ENCODE data around the gene KRTAP5-3.

The KRTAP5-3 gene

DNA sequence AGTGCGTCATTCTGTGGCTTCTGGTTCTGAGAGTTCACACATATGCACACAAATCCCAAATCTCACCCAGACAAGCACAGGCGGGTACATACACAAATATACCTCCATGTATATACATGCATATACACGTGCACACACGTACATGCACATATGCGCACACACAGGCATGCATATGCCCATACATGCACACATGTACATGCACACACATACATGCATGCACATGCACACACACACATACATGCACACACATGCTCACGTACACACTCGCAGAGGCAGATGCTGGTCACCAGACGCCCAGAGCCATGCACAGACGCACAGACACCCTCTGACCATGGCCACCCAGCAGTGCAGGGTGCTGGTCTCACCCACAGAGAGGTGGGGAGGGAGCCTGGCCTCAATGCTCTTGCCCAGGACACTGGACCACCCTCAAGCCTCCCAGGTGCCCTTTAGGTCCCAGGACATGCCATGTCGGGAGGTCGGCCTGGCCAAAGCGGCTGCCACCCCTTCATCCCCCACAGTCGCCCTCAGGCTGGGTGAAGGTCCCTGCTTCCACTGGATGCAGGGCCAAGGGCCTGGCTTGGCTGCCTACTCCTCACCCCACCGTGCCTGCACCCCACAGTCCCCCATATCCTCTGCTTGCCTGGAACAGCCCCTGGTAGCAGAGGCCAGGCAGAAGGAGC, 45.7 kb downstream of the KRTAP5-3 start:
- H3K27me3 ChIP-seq (ENCODE audit: insufficient read depth, low read depth, severe bottlenecking): no peaks in the 10 kb centered on the region
- H3K27ac ChIP-seq: no peak overlapping the region
- DNase-seq: no peak
- TF ChIP-seq, protein P1, sequence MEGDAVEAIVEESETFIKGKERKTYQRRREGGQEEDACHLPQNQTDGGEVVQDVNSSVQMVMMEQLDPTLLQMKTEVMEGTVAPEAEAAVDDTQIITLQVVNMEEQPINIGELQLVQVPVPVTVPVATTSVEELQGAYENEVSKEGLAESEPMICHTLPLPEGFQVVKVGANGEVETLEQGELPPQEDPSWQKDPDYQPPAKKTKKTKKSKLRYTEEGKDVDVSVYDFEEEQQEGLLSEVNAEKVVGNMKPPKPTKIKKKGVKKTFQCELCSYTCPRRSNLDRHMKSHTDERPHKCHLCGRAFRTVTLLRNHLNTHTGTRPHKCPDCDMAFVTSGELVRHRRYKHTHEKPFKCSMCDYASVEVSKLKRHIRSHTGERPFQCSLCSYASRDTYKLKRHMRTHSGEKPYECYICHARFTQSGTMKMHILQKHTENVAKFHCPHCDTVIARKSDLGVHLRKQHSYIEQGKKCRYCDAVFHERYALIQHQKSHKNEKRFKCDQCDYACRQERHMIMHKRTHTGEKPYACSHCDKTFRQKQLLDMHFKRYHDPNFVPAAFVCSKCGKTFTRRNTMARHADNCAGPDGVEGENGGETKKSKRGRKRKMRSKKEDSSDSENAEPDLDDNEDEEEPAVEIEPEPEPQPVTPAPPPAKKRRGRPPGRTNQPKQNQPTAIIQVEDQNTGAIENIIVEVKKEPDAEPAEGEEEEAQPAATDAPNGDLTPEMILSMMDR (IDR thresholded peaks at IDR 0.05; ENCODE audit: low read depth, low read length): no peak
- H3K36me3 ChIP-seq: peaks cover 60% of the 10 kb centered on the region
- no peak overlapping the region for H3K4me3 ChIP-seq (ENCODE audit: low read depth, low read length)
- H3K9me3 ChIP-seq (ENCODE audit: severe bottlenecking): no peaks in the 10 kb centered on the region

DNA sequence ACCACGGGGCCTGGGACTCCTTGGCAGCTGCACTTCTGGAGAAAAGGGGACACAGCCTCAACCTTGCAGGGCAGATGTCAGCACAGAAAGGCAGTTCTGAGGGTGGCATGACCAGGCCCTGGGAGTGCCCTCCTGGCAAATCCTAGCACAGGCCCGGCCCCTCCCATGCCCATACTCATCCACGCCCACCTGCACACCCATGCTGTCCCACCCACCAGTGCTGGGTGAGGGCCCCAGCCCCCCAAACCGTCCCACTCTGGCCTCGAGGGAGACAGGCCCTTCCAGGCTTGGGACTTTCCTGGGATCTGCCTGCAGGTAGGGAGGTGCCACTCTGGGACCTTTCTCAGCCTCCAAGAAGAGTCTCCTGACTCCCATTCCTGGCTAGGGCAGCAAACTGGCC, 46.3 kb downstream of the KRTAP5-3 start:
- TF ChIP-seq, protein P1 (IDR thresholded peaks at IDR 0.05; ENCODE audit: low read depth, low read length): no peak
- Histone ChIP-seq H3K4me3 (ENCODE audit: low read depth, low read length) (no peak overlapping the region), H3K36me3 (peaks cover 64% of the 10 kb centered on the region), H3K27me3 (ENCODE audit: insufficient read depth, low read depth, severe bottlenecking) (no peaks in the 10 kb centered on the region), H3K27ac (no peak overlapping the region), H3K9me3 (ENCODE audit: severe bottlenecking) (no peaks in the 10 kb centered on the region)
- no peak for DNase-seq

DNA sequence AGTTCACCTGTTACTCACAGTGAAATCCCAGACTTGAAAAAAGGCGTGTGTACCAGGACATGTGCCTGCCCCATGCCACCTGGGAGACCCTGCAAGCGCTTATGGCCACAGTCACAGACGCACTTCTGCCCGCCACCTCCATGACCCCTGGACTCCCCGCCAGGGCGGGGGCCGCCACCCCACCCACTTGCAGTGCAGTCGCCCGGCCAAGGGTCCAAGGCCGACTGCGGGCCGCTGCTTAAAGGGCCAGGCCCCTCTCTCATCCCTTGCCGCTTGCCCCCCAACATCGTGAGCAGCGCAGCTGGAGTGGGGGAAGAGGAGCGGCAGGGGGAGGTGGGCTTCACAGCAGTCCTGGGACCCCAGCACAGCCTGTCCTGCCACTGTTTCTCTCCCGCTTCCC, 47.0 kb downstream of the KRTAP5-3 start:
- Histone ChIP-seq H3K36me3 (peaks cover 64% of the 10 kb centered on the region), H3K4me3 (ENCODE audit: low read depth, low read length) (no peak overlapping the region), H3K27ac (no peak overlapping the region), H3K9me3 (ENCODE audit: severe bottlenecking) (no peaks in the 10 kb centered on the region), H3K27me3 (ENCODE audit: insufficient read depth, low read depth, severe bottlenecking) (no peaks in the 10 kb centered on the region)
- TF ChIP-seq, protein P1 (IDR thresholded peaks at IDR 0.05; ENCODE audit: low read depth, low read length): no peak
- DNase-seq: no peak

DNA sequence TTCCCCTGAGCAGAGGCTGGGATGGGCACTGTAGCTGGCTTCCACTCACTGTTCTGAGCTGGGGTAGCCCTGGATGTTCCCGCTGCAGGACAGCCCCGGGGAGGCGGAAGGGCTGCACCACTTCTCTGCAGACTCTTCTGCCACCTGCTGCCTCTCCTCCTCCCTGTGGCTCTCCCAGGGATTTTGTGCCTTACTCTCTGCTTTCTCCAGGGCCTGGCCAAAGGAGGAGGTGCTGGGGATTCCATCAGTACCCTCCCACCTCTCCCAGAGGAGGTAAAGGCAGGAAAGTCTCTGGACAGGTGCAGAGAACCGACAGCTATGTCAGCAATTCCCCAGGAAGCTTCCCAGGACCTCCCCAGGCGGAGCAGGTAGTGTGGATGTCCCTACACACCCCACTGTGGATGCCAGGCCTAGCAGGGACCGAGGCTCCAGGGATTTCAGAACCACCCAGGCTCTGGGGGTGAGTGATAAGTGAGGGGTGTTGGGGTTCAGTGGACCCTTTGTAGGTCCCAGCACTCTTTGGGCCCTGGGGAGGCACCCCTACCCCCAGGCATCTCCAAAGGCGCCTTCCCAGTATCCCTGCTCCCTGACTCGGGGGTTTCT, 47.5 kb downstream of the KRTAP5-3 start:
- Histone ChIP-seq H3K4me3 (ENCODE audit: low read depth, low read length) (no peak overlapping the region), H3K9me3 (ENCODE audit: severe bottlenecking) (no peaks in the 10 kb centered on the region), H3K36me3 (peaks cover 64% of the 10 kb centered on the region), H3K27ac (no peak overlapping the region), H3K27me3 (ENCODE audit: insufficient read depth, low read depth, severe bottlenecking) (no peaks in the 10 kb centered on the region)
- TF ChIP-seq, protein P1 (IDR thresholded peaks at IDR 0.05; ENCODE audit: low read depth, low read length): no peak
- DNase-seq: no peak

DNA sequence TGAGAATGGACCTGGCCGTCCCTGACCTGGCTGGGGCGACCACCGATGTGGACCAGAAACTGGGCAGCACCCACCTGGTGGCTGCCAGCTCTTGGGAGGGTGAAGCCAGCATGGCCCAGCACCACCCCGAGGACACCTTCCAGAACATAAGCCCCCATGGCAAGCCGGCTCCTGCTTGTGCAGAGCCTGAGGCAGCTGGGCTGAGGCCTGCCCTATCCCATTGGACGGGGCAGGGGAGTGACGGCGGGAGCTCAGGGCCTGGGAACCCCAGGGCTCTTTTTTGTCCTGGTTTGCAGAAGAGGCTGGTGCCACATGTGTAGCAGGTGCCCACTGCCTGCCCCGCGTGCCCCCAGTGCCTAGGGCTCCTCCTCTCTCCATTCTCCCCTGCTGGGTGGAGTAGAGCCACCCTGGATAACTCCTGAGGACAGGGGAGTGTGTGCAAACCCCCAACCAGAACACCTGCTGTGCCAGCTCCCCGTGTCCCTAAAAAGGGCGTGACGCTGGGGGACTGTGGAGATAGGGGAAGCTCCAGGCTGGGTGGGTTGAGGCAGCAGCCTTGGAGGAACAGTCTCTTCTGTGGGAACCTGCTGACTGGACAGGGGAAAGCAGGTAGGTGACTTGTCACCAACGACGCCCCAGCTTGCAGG, 48.1 kb downstream of the KRTAP5-3 start:
- H3K27ac ChIP-seq: no peak overlapping the region

More for the DNA sequence above, 48.1 kb downstream of the KRTAP5-3 start:
- TF ChIP-seq, protein P1 (IDR thresholded peaks at IDR 0.05; ENCODE audit: low read depth, low read length): no peak
- Histone ChIP-seq H3K27me3 (ENCODE audit: insufficient read depth, low read depth, severe bottlenecking) (no peaks in the 10 kb centered on the region), H3K4me3 (ENCODE audit: low read depth, low read length) (no peak overlapping the region), H3K9me3 (ENCODE audit: severe bottlenecking) (no peaks in the 10 kb centered on the region), H3K36me3 (peaks cover 62% of the 10 kb centered on the region)
- DNase-seq: no peak

Measured in WERI-Rb-1 (cell line).